Measurements from ENCODE around the gene NUP160.
"Not testable (repeated sequence)": the region's sequence is repeated elsewhere in the genome, so short reads cannot be mapped to it uniquely, and the experiment has no call there.

DNA sequence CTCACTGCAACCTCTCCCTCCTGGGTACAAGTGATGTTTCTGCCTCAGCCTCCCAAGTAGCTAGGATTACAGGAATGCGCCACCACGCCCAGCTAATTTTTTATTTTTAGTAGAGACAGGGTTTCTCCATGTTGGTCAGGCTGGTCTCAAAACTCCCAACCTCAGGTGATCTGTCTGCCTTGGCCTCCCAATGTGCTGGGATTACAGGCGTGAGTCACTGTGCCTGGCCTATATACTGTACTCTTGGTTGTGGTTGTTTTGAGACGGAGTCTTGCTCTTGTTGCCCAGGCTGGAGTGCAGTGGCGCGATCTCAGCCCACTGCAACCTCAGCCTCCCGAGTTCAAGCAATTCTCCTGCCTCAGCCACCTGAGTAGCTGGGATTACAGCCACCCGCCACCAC, 58.1 kb downstream of the NUP160 start:
- not testable (repeated sequence) for TF ChIP-seq CTCF (IDR thresholded peaks at IDR 0.05; ENCODE audit: low read depth, low read length); EZH2phosphoT487 (IDR thresholded peaks at IDR 0.05; ENCODE audit: low read depth)
